Fibroblast of the conjunctiva (primary cell): ENCODE data around the gene TFF3.
"Not testable (repeated sequence)": the region's sequence is repeated elsewhere in the genome, so short reads cannot be mapped to it uniquely, and the experiment has no call there.

Experiments
- DNase-seq: peaks from one replicate; pipeline ENCODE4 v3.0.0-alpha.2; 2010; ENCODE audit warnings: low read depth

Gene TFF3

DNA sequence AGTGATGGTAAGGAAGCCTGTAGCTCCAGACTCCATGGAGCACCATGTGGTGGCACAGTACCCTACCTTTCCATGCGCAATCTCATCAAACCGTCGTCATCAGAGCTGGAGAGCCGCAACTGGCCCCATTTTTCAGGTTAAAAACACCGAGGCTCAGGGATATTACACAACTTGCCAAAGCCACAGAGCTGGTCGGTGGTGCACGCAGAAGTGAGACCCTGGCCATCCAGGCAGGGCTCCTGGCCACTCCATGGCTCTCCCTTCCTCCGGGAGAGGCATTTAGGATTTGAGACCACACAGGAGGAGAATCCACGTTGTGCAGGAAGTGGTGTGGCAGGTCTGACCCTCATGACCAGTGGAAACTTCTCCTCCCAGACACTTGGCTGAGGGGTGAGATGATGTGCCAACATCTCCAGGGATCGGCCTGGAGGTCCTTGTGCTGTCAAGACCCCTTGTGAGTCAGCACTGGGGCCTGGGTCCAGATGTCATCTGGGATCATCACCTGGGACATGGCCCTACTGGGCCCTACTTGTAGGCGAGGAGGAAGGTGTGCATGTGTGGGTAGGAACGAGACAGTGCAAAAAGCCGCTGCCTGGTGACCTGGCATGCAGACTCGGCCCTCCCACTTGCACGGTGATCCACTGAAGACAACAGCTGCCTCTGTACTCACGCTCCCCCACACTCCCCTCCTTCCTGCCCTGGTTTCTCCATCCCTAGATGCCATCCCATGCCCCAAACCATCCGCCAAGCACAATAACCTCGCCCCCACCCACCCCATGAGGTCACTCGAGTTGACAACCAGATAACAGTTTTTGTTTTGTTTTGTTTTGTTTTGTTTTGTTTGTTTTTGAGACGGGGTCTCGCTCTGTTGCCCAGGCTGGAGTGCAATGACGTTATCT, 10.4 kb downstream of the TFF3 start:
- no peak for DNase-seq

DNA sequence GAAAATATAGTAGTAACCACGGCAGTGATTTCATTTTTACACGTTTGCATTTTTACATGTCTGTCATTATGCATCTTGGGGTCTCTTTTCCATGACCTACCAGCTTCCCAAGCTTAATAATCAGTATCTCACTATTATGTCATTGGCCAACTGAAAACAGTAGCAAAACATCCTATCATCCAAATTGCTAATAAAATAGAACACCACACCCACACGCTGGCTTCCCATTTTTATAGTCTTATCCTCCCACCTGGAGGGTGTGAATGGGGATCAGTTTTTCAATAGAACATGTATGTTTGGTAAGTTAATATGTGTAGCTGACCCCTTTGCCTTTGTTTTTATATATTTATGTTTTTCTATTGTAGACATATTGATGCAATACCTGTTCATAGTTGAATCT, 11.8 kb downstream of the TFF3 start:
- no peak for DNase-seq

DNA sequence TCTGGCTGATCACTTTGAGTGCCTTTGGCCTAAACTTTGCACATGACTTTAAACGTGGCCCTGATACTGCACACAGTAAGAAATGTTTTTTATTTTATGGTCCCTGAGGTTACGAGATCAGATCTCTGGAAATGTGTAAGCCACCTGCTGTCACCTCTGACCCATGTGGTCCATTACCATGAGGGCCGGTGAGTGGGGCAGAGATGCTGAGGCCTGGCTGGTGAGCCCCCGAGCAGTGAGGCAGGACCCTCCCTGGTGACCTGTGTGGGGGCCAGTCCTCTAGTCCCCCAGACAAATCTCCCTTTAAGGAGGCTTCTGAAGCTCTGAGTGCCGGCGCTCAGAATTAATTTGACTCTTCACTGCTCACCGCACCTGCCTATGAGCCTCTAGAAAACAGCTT, 12.4 kb downstream of the TFF3 start:
- no peak for DNase-seq

DNA sequence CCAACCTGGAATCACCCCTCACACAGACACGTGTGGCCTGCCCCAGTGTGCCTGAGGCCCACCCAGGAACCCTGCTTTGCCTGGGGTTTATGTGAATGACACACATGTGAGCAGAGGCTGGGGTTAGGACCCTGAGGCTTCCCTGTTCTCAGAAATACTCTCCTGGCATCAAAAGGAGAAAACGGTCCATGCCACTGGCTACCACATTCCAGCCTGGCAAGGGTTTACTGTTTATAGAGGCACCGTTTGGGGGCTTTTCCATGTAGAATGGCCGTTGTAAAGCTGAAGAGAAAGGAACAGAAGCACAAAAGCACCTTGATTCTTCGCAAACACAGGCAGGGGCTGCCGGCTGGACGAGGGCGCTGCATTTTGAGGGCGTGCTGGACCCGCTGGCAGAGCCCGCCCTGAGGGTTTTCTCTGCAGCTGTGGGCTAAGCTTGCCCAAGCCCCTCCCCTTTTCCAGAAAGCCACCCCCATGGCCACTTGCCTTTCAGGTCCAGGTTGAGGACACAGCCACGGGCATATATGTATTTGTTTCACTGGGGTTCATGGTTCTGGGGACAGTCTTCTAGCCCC, 13.0 kb downstream of the TFF3 start:
- DNase-seq: no peak

DNA sequence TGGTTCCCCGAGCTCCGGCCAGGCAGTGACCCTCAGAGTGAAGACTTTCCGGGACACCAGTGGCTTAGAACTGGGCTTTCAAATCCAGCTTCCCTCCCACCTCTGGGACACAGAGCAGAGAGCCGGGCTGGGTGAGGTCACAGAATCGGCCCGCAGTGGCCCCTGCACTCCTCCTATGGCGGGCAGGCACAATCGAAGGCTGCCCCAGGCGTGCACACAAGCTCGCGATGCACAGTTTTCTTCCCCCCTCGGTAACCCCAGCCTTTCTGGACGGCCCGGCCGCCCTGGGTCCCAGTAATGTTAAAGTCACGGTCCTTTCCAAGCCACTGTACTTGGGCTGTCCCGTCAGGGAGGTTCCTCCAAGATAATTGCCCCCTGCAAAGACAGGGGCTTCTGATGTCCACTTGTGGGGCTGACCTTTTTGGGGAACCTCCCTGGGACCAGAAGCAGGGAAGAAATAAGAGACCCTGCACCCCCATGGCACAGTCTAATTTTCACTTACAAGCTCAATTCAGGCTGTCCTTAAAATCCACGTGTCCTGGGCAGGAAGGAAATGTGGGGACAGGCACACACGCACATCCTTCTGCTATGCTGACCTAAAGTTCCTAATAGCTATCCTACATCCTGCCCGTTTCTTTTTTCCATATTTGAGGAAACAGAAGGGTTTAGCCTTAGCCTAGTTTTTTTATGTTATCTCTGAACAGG, 13.7 kb downstream of the TFF3 start:
- DNase-seq: no peak

DNA sequence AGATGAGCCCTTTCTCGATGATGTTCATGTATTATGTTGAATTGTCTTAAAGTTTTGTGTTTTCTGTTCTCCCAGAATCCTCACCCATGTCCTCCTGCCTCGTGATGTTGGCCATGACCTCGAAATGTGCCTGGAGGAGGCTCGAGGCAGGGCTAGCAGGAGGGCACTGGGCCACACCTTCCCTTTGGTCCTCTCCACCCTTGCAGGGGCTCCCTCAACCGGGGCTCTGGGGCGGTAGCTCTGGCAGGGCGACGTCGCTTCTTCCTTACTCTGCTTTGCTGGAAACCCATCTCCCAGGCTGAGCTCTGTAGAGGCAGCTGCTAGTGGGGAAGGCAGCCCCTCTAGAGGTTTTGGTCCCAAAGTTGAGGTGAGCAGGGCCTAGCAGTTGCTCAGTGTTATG, 14.3 kb downstream of the TFF3 start:
- no peak for DNase-seq

DNA sequence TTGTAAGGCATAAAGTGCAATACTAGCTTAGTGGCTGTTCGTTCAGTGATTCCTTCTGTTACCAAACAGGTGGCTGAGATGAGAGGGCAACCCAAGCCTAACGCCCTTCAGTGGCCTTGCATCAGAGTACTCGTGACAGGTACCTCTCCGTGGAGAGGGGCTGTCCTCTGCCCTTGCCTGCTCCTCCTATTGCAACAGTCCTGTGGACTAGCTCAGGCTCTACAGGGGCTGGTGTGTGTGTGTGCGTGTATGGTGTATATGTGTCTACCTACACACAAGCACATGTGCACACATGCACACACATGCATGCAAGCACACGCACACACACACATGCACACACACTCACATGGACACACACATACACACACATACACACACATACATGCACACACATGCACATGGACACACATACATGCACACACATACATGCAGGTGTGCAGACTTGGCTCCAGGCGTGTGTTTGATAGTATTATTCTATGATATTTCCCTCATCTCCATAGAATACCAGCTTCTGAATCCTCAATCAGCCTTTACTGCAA, 15.1 kb downstream of the TFF3 start:
- no peak for DNase-seq

DNA sequence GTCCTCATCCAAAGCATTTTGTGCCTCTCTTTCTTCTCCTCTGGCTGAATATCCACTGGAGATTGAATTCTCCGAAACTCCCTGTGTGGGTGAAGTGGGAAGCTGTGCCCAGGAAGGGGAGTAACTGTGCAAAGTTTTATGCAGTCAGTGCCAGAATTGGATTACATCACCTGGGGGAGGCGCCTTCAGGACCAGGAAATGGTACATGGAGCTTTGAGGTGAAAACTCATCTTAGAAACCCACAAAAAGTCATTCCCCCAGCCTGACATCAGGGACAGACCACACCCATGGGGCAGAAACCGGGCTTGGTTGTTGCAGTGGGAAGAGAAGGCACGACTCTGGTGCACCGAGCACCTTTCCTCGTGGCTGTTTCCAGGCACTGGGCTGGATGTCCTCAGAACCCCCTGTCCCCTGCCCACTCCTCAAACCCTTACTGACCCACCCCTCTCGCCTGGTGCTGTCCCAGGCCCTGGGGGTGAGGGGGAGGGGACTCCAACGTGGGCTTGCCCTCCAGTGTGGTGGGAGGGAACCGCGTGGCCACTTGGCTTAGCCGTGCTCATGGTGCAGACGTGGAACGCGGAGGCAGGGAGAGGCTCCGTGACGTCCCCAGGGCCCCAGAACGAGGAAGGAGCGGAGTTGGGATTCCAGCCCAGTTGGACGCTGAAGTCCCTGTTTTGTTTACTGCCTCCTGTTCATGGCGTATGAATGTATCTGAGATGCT, 15.7 kb downstream of the TFF3 start:
- no peak for DNase-seq

DNA sequence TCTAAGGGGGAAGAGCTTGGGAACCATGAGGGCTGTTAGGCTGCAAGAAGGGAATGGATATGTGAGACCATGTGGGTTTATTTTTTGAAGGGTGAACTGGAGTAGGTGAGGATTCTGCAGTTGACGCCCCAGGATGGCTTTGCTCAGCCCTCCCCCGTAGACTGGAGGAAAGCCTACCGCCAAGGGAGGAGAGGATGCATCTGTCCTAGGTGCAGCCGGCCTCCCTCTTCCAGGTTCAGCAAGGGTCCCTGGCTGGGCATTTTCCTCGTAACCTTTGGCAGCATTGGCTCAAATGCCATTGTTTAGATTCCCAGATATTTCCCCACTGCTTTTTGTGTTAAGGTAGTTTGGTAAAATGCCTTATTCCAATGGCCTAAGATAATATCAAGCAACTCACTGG, 16.6 kb downstream of the TFF3 start:
- no peak for DNase-seq

DNA sequence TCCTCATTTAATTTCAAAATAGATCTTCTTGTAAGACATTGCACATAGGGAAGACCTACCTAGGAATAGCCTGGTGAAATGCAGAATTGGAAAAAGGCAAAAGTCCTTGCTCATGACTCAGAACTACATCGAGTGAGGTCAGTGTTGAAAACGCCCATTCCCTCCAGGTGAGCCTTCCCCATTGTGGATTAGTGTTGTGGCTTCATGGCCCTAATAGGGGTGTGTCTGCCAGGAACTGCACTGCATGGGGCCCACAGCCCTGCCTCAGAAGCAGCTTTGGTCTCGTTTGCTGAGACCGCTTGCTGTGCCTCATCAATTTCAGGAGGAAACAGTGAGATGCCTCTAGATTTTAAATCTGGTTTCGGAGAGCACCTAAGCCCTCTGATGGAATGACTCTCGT, 17.0 kb downstream of the TFF3 start:
- no peak for DNase-seq

DNA sequence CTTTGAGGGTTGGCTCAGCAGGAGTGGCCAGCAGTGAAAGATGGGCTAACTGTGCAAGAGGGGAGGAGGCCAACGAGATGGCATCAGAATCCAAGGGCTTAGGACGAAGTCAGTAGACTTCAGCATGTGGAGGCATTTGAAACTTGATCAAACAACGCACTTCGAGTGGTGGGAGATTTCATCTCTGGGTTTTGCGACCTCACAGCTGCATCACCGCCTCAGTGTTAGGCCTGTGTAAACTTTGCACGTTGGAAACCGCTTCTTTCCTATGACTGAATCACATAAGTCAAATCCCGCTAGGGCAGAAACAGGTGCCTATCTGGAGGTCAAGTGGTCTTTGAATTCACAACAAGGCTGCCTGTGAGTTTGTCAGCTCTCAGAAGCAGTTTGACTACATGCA, 17.8 kb downstream of the TFF3 start:
- no peak for DNase-seq

DNA sequence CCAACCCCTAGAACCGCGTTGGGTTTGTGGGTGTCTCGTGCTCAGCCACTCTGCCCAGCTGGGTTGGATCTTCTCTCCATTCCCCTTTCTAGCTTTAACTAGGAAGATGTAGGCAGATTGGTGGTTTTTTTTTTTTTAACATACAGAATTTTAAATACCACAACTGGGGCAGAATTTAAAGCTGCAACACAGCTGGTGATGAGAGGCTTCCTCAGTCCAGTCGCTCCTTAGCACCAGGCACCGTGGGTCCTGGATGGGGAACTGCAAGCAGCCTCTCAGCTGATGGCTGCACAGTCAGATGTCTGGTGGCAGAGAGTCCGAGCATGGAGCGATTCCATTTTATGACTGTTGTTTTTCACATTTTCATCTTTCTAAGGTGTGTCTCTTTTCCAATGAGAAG, 18.7 kb downstream of the TFF3 start:
- DNase-seq: no peak

DNA sequence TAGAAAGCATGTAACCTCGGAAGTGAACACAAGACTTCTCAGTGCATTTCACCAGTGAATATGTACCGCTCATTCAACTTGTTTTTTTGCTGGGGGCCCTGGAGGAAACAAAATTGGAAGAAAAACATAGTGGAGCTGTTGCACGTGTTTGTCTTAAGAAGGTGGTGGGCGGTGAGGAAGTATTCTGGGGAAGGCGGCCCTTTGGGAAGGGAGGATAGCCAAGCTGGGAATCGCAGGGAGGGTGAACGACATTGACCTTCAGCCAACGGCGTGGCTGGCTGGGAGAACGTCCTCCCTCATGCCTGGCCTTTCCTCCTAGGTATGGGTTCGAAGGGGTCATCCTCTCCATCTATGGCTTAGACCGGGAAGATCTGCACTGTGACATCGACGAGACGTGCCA, 19.4 kb downstream of the TFF3 start:
- DNase-seq: no peak

DNA sequence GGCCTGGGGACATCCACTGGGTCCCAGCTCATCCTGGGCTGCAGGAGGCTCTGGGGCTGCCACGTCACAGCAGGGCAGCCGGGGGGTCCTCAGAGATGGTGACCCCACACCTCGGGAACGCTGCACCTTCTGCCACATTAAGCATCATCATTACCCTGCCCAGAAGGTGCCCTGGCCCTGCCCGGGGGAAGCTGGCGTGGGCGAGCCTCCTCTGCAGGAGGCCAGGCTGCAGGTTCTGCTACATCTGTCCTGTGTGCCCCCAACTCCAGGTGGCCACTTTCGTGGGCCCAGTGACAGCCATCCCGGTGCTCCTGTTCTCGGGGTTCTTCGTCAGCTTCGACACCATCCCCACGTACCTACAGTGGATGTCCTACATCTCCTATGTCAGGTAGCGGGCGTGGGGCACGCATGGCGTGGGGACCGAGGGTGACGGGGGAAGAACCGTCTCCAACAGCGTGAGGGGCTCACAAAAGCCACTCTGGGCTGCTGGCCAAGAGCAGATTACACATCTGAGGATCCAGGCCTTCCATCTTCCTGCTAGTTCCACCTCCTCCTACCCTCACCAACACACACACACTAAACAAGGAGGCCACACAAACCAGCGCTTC, 20.8 kb downstream of the TFF3 start:
- DNase-seq: no peak

DNA sequence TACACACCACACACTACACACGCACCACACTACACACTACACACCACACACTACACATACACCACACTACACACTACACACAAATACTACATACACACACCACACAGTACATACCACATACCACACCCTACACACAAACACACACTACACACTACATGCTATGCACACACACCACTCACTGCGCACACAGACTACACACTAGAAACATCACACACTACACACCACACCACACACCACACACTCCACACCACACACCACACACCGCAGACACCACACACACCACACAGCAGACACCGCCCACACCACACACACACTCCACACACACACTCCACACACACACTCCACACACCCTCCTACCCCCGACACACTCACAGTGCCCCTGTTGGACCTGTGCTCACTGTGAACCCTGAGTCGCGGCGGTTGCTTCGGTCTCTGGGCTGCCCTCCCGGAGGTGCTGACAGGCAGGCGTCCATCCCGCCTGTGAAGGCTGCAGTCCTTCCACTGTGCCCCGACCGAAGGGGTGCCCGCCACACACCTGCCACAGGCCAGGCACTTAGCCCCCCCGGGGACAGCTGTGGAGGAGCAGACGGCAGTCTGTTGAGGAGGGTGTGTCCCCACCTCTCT, 21.4 kb downstream of the TFF3 start:
- no peak for DNase-seq

DNA sequence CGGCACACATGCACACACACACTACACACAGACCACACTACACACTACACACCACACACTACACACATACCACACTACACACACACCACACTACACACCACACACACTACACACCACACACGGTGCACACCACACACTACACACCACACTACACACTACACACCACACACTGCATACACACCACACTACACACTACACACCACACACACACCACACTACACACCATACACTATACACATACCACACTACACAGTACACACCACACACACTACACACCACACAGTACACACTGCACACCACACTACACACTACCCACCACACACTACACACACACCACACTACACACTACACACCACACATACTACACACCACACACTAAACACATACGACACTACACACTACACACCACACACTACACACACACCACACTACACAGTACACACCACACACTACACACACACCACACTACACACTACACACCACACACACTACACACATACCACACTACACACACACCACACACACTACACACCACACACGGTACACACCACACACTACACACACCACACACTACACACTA, 22.6 kb downstream of the TFF3 start:
- DNase-seq: not testable (repeated sequence)

DNA sequence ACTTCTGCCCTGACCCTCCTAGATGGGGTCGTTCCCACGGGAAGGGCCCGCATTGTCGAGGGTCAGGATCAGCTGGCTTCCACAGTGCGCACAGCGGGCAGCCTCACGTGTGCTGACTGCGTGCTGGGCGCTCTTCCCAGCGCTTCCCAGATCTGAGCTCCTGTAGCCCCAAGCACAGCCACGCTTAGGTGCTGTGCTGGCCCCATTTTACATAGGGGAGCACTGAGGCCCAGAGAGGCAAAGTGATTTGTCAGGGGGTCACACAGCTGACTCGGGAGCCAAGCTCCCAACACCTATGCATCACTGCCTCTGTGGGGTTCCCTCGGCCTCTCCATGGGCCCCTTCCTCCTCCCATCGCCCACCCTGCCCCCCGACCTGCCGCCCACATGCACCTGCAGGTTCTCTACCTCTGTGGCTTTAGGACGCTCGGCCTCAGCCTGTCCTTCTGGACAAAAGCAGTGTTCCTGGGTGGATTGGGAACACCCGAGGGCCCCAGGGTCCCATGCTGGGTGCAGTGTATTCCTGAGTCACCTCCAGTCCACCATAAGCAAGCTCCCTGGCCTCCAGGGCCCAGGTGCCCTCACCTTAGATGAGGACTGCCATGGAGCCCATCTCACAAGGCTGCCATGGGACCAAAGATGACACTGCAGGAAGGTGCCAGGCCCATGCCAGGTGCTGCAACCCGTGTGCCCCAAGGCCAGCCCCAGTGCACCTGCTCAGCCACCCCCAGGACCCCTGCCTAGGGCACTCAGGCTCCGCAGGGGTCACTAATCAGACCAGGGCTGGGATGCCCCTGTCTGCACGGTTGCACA, 23.3 kb downstream of the TFF3 start:
- DNase-seq: no peak

DNA sequence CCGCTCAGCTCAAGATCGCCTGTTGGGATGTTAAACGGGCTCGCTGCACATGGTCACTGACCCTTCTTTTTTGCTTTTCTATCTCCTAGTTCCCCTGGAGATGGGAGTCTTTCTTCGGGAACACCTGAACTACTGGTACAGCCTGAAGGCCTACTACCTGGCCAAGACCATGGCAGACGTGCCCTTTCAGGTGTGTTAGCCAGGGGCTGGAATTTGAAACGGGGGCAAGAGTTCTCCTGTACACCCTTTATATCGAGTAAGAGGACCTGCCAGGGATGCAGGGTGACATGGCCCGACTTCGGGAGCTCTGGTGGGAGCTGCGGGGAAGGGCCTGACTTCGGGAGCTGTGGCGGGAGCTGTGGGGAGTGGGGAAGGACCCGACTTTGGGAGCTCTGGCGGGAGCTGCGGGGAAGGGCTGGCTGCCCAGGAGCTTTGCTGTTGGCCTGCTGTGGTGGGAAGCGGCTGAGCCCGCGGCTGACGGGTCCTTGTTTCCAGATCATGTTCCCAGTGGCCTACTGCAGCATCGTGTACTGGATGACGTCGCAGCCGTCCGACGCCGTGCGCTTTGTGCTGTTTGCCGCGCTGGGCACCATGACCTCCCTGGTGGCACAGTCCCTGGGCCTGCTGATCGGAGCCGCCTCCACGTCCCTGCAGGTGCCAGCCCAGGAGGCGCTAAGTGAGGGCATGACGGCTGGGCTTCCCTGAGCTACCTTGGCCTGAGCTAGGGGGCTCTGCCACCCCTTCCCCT, 24.0 kb downstream of the TFF3 start:
- no peak for DNase-seq

DNA sequence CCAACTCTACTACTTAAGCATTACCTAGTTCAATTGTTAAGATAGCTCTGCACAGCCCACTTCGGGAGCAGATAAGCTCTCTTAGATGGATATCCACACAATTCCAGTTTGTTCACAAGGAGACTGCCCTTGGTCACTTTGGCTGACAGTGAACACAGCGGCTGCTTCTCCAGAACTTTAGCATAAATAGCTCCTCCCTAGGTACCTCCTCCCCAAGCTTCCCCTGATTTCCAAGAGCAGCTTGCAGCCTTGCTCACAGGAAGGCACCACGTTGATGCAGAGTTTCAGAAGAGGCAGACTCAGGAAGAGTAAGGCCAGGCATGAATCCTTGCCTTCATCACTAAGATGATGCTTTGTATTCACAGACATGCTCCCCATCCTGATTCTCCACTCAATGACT, 24.7 kb downstream of the TFF3 start:
- DNase-seq: no peak
